ENCODE data around the gene CMTM4.

GRCh38 chr16:66740533-66740932, 44.0 kb upstream of the CMTM4 start:
- TF ChIP-seq POLR2A (IDR thresholded peaks at IDR 0.05) = no peak
- TF ChIP-seq, protein P1, sequence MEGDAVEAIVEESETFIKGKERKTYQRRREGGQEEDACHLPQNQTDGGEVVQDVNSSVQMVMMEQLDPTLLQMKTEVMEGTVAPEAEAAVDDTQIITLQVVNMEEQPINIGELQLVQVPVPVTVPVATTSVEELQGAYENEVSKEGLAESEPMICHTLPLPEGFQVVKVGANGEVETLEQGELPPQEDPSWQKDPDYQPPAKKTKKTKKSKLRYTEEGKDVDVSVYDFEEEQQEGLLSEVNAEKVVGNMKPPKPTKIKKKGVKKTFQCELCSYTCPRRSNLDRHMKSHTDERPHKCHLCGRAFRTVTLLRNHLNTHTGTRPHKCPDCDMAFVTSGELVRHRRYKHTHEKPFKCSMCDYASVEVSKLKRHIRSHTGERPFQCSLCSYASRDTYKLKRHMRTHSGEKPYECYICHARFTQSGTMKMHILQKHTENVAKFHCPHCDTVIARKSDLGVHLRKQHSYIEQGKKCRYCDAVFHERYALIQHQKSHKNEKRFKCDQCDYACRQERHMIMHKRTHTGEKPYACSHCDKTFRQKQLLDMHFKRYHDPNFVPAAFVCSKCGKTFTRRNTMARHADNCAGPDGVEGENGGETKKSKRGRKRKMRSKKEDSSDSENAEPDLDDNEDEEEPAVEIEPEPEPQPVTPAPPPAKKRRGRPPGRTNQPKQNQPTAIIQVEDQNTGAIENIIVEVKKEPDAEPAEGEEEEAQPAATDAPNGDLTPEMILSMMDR (IDR thresholded peaks at IDR 0.05) = no peak

Data from esophagus squamous epithelium (tissue), 4 donors.